Stimulated activated CD8-positive, alpha-beta memory T cell treated with anti-CD3 and anti-CD28 coated beads, Interleukin-12 subunit alpha, Interleukin-12 subunit beta, amount 100 ng/mL, for 24 hours (primary cell): ENCODE measurements around the gene RNF220.

Experiments
- DNase-seq: peaks from one replicate; pipeline ENCODE4 v3.0.0-alpha.2; 2020; ENCODE audit errors: extremely low read depth

The RNF220 gene

DNA sequence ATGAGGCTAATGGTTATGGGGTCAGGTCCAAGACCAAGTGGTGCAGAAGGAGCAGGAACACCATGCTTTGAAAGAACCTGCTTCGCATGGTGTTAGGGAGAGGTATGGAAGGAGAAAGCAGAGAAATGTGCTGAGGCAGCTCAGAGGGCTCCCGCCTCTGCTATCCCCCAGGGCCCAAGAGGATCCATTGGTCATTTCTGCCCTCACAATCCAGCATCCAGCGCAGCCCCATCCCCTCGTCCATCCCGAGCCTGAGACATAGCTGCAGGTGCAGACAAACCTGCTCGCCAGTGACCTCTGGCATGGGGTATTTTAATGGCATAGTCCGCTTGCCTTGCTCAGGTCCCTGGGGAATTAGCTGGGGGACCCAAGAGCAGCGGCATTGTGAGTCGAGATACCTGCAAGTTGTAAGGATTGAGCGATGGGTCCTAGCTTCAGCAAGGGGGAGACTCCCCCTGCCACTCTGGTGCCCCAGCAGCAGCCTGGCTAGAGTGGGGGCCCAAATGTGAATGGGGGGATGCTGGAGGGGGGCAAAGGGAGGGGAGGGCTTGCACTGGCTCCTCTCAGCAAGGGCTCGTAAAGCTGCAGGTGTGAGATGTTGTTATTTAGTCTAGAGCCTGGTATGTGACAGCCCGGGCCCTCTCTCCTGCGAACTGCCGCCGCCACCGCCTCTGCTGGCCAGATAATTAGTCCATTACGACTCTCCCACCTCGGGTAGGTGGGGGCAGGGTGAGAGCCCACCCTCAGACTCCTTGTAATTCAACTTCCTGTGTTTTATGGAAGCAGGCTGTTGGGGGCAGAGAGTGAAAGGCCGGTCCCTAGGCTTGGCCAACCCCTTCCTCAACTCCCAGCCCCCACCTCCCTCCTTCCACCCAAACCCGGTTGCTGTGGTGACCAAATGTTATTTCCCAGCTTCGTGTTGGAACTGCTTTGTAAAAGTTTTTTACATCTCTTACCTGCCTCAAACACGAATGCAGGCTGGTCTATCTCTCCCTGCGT, 118.8 kb downstream of the RNF220 start:
- no peak for DNase-seq

DNA sequence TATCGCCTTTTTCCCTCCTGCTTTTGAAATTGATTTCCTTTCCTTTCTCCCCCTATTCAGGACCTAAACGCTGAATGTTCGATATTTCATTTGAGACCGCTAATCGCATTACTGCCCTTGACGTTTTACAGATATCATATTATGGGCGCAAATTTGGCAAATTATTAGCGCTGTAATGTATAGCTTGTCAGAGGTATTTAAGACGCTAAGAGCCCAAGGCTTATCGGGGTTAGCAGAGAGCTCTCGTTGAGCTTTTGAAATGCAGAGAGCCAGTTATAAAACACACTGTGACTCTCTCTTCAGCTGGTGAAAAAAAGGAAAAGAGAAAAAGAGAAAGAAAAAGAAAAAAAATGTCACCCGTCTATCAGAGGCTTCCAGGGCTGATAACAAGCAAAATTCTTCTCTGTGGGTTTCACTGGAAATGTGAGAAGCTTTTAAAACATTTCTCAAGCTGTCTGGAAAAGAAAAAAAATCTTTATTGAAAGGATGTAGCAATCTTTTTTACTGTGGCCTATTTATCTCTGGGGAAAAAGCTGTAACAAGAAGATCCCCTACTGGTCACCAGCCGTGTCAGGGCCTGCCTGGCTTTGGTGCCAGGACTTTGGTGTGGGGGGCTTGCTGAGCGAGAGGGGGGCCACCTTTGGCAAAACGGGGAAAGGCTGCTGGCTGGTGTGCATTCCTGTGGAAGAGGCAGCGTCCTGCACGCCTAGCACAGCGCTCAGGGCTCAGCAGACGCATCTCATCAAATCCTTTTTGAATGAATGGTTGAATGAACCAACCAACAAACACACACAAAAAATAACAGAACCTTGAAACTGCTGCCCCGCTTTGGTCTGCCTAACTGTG, 119.8 kb downstream of the RNF220 start:
- DNase-seq = no peak

DNA sequence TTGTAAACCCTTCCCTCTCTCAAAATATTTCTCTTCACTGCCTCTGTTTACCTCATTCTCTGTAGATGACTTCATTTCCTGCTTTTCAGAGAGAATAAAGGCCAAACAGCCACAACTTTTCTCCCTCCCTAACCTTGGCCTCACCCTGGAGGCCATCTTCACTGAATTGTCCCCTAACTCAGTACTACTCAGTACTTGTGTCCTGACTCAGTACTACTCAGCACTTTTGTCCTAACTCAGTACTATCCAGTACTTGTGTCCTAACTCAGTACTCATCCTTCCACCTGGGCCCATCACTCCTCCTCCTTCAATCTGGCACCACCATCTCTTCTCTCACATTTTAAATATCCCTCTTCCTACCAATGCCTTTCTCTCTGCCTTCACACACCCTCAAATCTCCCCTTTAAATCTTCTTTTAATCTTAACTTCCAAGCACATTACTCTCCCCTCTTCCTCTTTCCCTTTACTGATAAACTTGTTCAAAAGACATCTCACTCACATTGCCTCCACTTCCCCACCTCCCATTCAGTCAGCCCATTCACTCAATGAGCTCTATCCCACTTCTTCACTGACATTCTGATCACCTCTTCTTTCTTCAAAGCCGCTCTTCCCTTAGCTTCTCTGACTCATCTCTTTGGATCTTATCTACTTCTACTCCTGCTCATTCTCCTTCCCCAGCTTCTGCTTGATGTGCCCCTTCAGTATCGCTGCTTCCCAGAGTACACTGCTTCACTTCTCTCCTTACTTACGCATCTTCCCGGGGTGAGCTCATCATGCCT, 121.4 kb downstream of the RNF220 start:
- DNase-seq = no peak

DNA sequence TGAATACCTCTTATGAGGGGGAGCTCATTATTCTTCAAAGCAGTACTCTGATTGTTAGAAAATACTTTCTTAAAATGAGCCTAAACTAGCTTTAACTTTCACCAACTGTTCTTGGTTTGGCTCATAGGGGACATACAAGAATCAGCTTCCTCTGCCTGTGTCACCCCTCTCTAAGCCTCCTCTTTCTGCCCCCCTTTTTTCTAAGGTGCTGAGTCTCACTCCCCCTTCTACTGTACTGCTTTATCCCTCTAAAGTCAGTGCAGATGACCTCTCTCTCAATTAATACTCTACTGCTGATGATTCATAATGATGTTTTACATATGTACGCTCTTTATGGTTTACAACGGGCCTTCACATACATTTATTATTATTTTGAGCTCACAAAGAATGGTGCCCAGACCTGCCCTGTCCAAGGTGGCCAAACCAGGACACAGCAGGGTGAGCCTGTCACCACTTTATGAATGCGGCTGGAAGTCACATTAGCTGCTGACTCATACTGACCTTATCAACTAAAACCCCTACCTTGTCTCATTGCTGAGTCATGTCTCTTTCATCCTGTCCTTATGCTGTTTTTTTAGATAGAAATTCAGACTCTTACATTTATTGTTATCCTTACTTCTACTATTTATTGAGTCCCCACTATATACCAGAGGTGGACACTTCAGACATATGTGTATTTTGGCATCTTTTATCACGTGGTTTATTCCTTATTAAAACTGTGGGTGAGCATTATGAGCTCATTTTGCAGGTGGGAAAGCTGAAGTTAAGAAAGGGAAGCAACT, 126.9 kb downstream of the RNF220 start:
- no peak for DNase-seq

DNA sequence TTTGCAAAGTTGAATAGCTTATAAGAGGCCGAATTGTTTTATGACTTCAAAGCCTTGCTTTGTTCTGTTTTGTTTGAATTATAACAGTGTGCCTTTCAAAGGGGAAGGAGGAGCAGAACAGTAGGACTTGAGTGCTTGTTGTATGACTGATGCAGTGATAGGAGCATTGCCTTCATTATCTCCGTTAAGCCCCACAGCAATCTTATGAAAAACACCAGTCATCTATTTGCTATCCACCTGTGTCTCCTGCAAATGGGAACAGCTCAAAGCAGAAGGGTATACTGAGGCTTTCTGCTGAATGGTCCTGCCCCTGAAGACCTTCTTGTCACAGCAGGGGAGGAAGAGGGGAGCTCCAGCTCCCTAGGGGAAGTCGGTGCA, 127.5 kb downstream of the RNF220 start:
- no peak for DNase-seq

DNA sequence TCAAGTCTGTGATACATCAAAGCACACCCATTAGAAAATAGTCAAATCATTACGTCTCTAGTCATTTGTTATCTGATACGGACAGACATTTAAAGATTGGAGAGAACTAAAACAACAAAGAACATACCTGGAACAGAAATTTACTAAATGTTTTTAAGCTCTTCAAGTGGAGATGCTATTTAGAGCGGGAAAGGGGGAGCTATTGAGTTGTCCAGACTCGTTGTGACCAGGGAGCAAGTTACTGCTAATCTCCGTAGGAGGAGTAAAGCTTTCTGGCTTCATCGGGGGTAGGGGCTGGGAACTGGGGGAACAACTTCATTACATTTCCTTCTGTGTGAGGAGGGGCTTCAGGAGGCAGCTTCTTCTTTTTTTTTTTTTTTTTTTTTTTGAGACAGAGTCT, 129.7 kb downstream of the RNF220 start:
- DNase-seq = no peak

DNA sequence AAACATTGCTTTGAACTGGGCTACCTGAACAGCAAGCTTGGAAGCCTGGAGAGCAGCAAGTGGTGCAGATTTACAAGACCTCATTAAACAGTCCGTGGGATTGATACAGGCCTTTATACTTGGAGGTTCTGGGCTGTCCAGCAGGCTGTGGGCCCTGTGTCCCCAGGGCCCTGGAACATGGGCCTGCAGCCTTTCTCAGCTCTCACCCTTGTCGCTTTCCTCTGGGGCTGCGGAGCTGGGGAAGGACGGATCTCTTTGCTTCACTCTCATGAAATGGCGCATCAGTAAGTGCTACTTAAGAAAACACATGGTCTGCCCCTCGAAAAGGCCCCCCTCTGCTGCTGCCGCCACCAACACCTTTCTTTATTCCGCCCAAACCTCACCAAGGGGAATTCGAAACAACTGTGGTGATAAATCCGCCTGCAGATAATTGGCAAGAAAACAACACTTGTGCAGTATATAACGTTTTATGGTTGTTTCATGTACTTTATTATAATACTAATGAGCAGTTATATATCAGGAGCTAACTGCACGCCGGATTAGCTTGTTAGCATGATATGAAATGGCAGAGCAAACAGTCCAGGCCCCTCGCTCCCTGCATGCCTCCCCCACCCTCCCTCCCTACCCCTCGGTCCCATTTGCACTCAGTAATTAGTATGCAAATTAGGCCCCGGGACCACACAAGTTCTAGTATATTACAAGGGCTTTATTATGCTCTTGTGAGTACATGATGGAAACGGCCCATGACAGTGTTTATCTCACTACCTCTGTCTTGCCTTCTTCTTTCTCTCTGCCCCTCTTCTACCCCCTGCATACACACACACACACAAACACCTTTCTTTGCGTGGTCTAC, 131.5 kb downstream of the RNF220 start:
- no peak for DNase-seq

DNA sequence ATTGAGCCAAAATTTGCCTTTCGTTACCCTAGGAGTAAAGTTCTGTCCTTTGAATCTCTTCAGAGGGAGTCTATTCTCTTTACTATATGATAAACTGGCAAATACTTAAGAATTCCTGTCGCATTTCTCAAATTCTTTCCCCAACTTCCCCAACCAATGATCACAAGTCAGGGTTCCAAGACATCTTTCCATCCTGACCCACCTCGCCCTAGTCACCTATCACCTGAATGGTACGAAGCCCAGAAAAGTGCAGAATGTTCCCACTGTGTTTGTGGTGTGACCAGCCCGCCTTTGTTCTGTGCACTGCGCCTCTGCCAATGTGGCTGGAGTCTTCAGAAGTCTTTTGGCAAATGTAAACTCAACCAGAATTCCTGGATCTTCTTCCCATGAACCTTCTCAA, 132.5 kb downstream of the RNF220 start:
- no peak for DNase-seq

DNA sequence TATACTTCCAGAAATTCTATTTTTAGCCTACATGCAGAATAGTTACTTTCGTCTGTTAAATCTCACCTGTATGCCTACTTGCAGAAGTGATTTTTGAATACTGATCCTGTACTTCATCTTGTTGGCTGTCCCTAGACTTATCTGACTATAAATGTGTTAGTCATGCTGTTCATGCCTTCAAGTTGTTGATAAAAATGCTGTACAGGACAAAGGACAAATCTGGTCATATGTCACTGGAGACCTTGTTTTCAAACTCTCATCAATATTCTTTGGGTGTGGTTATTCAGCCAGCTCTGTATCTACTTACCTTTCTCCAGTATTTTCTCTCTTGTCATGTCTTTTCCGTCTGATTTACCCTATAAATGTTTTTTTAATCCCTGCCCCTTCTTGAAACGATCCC, 132.9 kb downstream of the RNF220 start:
- no peak for DNase-seq

DNA sequence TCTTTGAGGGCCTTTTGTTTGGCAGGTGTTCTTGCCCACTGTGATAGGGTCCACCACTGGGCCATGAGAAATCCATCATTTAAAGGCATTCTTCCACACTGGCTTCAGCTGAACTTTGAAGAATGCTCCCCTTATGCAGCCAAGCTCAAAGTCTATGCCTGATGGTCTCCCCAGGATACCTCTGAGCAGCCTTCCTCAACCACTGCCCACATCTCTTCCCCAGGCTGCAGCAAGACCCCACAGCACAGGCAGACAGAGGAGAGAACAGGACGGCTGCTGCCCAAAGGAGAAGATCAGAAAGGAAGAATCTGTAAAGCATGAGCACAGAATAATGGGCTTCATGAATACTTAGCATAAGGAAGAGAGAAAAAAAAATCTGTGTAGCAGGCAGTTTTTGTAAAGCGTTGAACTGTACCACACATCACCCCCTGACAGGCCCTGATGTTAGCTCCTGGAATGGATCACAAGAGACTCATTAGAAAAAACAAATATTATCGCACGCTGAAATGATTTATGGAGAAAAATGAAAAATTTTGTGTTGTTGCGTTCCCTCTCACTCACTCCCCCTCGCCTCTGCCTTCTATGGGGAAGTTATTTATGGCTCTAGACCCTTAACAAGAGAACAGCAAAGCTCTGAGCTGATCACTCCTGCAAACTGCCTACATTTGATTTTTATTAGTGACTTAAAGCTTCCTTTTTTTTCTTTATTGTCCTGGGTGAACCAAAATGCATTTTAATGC, 135.1 kb downstream of the RNF220 start:
- DNase-seq = no peak

DNA sequence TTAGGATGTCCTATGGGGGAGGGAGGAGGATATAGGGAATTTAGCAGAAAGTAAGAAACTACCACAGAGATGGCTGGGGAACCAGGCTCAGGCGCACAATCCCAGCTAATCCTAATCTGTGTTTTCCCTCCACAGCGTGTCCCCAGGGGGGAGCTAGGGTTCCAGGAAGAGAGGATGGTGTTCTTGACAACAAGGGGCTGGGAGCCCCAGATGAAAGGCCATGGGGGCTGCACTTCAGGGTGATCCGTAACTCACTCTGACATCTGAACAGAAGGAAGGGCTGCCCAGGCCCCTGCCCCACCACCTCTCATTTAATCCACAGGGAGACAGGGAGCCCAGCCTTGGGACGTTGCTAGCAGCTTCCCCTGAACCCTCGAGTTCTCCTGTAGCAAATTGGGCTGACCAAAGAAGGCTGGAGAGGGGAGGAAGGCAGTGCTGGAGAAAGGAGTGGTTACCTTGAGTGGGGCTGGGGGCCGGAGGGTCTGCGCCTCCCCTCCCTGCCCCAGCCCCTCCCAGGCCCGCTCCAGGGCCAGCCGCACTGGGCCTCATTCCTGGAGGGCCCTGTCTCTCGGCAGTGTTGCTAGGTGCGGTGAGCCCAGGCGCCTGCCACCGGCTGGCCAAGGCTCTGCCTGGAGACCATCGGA, 137.5 kb downstream of the RNF220 start:
- no peak for DNase-seq

DNA sequence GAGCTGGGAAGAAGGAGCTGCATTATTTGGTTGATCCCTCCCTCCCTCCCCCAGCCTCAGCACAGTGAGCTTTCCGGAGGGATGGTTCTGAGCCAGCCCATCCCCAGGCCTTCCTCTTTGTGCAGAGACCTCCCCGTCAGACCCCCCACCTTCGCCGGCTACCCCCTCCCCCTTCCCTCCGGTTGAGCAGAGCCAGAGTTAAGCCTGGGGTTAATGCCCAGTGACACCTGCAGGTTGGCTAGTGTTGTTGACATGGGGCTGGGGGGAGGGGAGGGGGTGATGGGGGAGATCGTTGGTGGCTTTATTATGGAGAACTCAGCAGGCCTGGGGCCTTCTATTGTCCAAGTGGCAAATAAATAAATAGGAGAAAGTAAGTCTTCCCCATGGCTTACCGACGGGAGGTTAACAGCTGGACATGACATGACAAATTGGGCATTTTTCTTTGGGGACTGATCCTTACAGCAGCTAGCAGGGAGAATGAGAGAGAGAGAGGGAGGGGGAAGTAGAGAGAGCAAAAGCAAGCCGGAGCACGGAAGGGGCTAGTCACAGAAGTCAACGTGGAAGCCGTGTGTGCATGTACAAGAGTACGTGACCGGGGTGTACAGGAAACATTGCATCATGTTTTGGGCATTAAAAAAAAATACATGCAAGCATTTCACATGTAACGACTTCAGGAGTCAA, 138.1 kb downstream of the RNF220 start:
- no peak for DNase-seq

DNA sequence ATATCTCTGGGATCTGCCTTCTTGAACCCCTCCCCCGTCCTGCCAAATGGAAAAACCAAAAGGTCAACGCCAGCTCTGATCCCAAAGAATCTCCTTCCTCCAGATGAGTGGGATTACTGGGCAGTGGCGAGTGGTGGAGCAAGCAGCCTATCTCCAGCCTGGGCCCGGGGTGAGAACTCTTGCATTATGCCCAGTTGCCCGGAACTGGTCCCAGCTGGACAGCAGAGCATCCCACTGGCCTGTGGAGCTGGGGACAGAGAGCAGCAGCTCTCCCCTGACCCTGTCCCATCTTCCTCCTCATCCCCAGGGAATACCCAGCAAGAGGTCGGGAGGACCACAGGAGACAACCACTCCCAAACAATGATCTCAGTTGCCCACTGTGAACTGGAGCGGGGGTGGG, 138.7 kb downstream of the RNF220 start:
- no peak for DNase-seq

DNA sequence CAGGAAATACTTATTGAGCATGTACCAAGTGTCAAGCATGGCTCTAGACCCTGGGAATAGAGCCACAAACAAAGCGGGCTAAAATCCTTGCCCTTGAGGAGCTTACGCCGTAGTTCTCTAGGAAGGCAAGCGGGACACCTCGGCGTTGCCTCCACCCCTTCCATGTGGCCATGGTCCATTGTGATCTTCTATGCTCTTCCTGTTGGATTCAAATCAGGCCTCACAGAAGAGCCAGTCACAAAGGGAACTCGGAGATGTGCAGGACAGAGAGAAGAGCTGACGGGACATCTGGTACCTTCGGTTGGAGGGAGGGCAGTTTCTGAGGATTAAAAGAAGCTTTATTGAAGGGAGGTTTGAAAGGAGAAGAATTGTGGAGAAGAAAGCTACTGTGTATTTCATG, 139.9 kb downstream of the RNF220 start:
- no peak for DNase-seq

DNA sequence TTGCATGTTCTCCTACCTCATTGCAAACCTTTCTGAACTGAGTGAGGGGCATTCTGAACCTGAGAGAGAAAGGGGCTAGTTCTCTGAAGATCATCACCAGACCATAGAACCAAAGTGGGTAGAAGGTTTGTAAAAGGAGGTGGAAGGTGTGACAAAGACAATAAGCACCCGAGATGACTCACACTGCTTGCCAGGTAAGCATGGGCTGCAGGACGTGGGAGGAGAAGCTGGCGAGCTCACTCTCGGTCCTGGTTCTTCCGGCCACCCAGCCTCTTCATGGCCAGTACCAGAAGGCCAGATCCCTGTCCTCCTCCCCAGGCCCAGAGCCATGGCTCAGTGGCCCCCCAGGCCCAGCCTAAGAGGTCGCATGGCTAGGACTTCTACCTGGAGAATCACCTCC, 140.9 kb downstream of the RNF220 start:
- no peak for DNase-seq

DNA sequence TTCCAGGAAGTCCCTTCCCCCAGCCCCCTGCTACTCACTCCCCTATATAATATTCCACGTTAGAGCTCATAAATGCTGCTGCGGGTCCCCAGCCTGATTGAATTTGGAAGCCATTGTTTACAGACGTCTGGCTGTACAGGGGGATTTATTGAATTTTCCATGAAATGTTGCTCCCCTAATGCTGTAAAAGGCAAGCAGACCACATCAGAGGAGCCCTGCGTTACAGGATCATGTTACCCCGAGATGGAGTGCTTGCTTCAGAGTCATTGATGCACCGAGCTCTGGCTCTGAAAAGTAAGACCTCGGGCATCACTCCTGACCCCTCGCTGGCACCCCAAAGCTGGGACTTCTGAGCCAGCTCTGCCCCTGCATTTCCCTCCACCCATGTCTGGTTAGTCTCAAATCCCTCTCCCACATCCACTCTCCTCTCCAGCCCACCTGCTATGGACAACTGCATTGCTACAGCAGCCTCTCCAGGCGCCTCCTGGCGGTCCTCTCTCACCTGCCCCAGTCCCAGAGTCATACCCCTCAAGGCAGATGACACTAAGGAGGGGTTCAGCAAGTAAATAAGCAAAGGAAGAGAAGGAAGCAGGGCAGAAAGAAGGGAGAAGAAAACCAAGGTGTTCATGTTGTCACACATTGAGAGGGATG, 141.5 kb downstream of the RNF220 start:
- no peak for DNase-seq

DNA sequence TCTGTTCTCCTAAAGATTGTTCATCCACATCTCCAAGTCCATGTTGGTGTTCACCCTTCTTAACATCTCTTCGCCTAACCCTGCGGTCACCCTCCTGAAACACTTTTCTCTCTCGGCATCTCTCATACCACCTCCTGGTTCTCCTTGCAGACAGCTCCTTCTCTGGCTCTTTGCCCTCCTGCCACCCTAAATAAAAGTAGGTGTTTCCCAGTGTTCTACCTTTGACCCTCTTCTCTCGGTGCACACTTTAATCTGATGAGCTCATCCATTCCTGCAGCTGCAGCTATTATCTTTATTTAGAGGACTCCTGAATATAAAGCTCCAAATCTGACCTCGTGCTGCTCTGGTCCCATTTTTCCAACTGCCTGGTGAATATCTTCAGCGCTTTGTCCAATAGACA, 142.3 kb downstream of the RNF220 start:
- DNase-seq = no peak

DNA sequence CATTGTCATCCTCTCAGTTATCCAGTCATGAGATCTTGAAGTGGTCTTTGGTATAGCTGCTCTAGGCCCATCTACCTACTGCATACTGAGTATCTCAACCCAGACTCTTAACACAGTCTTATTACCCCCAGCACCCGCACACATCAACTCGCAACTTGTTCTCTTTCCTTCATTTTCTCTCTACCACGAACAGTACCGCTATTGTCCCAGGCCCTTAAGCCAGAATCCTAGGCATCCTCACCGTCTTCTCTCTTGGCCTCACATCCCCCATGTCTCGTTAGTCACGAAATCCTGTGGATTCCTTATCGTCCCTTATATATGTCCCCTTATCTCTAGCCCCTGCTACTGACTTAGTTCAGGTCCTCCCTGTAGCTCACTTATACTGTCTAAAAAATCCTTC, 142.8 kb downstream of the RNF220 start:
- no peak for DNase-seq
